HG02642 (cell line): ENCODE results near the gene HPN.
"Not testable (repeated sequence)": the region's sequence is repeated elsewhere in the genome, so short reads cannot be mapped to it uniquely, and the experiment has no call there.

Experiments
- ATAC-seq: cut with Tn5 transposase; IDR thresholded peaks from one replicate; pipeline ENCODE4 v1.9.1; 2021; ENCODE audit warnings: mild to moderate bottlenecking; ENCODE audit not compliant: unreplicated experiment, poor library complexity

HPN gene

GRCh38 chr19:35008891-35009341, 32.6 kb upstream of the HPN start:
- ATAC-seq, result no peak

GRCh38 chr19:35009424-35010415, 31.8 kb upstream of the HPN start:
- no peak for ATAC-seq

GRCh38 chr19:35011091-35011689, 30.3 kb upstream of the HPN start:
- no peak for ATAC-seq

- ATAC-seq, result no peak
Measured at GRCh38 chr19:35011737-35012682, 29.5 kb upstream of the HPN start.

- ATAC-seq, result peak; percentile 52
Measured at GRCh38 chr19:35013041-35013819, 28.3 kb upstream of the HPN start.

GRCh38 chr19:35013820-35014754, 27.4 kb upstream of the HPN start:
- ATAC-seq, result no peak

- ATAC-seq, result not testable (repeated sequence)
Measured at GRCh38 chr19:35014774-35015173, 26.7 kb upstream of the HPN start.

- ATAC-seq, result no peak
Measured at GRCh38 chr19:35015270-35015953, 26.1 kb upstream of the HPN start.

GRCh38 chr19:35015954-35016351, 25.6 kb upstream of the HPN start:
- ATAC-seq, result no peak

- no peak for ATAC-seq
Measured at GRCh38 chr19:35017507-35017906, 24.0 kb upstream of the HPN start.

- no peak for ATAC-seq
Measured at GRCh38 chr19:35018379-35018778, 23.1 kb upstream of the HPN start.

GRCh38 chr19:35019144-35019543, 22.4 kb upstream of the HPN start:
- ATAC-seq, result no peak

- ATAC-seq, result no peak
Measured at GRCh38 chr19:35021016-35021415, 20.5 kb upstream of the HPN start.

GRCh38 chr19:35021596-35021995, 19.9 kb upstream of the HPN start:
- ATAC-seq, result no peak

GRCh38 chr19:35022460-35022859, 19.1 kb upstream of the HPN start:
- no peak for ATAC-seq

GRCh38 chr19:35023428-35023827, 18.1 kb upstream of the HPN start:
- no peak for ATAC-seq

GRCh38 chr19:35024095-35024494, 17.4 kb upstream of the HPN start:
- ATAC-seq, result no peak

- no peak for ATAC-seq
Measured at GRCh38 chr19:35025969-35026368, 15.6 kb upstream of the HPN start.
